C4-2B (cell line): ENCODE results near the gene PLEKHS1.

Experiments used
- CTCF ChIP-seq: fragments of 450-650 bp; conservative IDR thresholded peaks from 2 replicates; pipeline ENCODE4 v1.5.1; 2017; ENCODE audit warnings: mild to moderate bottlenecking
- ZFX ChIP-seq: fragments of 450-650 bp; IDR thresholded peaks from 2 replicates; pipeline ENCODE4 v1.6.1; 2017

DNA sequence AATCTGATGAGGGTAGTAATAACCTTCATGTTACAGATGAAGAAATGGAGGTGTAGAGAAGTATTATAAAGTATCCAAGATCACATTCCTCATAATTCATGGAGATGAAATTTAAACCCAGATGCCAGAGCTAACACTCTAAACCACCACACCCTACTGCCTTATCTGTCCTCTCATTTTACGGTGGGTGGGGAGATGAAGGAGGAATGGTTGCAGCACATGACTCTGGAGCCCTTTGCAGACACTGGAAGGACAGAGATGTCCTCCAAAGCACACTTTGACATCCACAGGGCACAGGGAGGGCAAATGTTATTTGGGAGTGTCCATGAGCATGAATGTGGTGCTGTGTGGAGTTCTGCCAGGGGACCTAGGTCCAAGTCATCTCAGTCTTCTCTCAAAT, 1.1 kb downstream of the PLEKHS1 start:
- no peak for TF ChIP-seq CTCF
- no peak for TF ChIP-seq ZFX
